ENCODE measurements around the gene PEAR1. TPM values are rescaled to one million over a fixed set of nuclear protein-coding genes. Genes with fewer than 3 reads are reported as not detected.

Gene PEAR1
- total and polyA plus RNA-seq, 2 of the 8 experiments (the other 6 are each of a cell fraction or from before 2014, with no cell fraction given) = 0.63 to 0.71 TPM

DNA sequence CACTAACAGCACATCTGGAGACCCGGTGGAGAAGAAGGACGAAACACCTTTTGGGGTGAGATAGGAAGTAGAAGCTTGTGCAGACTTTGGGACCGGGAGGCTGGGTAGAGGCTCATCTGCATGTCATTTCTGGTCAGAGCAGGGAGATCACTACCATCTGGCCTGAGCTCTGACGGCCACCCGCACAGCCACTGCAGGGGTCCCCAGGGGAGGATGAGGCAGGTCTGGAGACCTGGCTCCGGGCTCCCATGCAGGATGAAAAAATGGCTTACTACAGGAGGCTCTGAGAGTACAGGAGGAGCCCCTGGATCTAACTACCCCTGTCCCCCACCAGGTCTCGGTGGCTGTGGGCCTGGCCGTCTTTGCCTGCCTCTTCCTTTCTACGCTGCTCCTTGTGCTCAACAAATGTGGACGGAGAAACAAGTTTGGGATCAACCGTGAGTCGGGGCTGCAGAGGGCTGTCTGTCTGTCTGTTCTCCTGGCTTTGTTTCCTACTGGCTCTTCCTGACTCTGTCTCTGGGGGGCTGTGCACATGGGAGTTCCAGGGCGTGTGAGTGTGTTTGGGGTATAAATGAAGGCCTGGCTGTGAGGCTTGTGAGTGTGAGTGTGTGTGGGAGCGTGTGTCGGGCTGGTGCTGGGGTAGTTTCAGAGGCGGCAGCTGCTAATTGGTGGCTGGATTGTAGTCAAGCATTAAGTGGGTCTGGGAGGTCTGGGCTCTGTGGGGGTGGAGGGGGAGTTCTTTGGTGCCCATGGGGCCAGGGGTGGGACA is 18.8 kb upstream of the PEAR1 start:
- Histone ChIP-seq H3K56ac (replicated peaks; ENCODE audit: insufficient read length, low read depth, low read length) (no peak overlapping the region), H2BK12ac (ENCODE audit: low read depth, low read length) (no peak overlapping the region), H4K91ac (replicated peaks; ENCODE audit: insufficient read length, low read length) (no peak overlapping the region), H3K27ac (ENCODE audit: low read depth, low read length) (no peak overlapping the region), H3K4me1 (replicated peaks in 1 of 4; ENCODE audit: control insufficient read depth in 3 of 4, insufficient read depth in 4 of 4, low read length in 3 of 4) (peaks cover 0 to 2% (median 1%) of the 10 kb centered on the region in 4 experiments; a peak in 4 of 7 replicates), H3K9ac (replicated peaks in 1 of 4; ENCODE audit: extremely low read depth in 1 of 4, low read depth in 3 of 4, low read length in 3 of 4) (no peak overlapping the region), H3K9me3 (ENCODE audit: insufficient read depth in 2 of 2, low read depth in 1 of 2, low read length in 1 of 2) (no peaks in the 10 kb centered on the region), H2AK5ac (ENCODE audit: low read depth, low read length) (no peak overlapping the region), H3K4me3 (ENCODE audit: extremely low read depth in 1 of 4, insufficient read depth in 2 of 4, low read depth in 3 of 4, low read length in 4 of 4) (no peak overlapping the region), H3K23me2 (ENCODE audit: low read depth, low read length) (no peaks in the 10 kb centered on the region; the same call in 1 of the 2 replicates), H4K8ac (ENCODE audit: extremely low read depth, insufficient read depth, low read length) (0 out of 2 replicates have a peak overlapping the region, but pooled peaks have one; percentile 5), H3K36me3 (ENCODE audit: control insufficient read depth in 2 of 4, insufficient read depth in 4 of 4, low read length in 3 of 4) (no peaks in the 10 kb centered on the region), H3K18ac (ENCODE audit: extremely low read depth, low read length) (no peak overlapping the region), H2BK5ac (ENCODE audit: low read depth, low read length) (no peak overlapping the region), H2BK20ac (ENCODE audit: low read length) (no peak overlapping the region), H3K79me2 (ENCODE audit: control insufficient read depth in 1 of 2, insufficient read depth in 2 of 2, low read length in 2 of 2) (no peaks in the 10 kb centered on the region), H3K27me3 (replicated peaks in 1 of 4; ENCODE audit: control insufficient read depth in 3 of 4, extremely low read depth in 1 of 4, insufficient read depth in 3 of 4, low read length in 3 of 4) (peaks cover 0 to 37% (median 17%) of the 10 kb centered on the region in 4 experiments; a peak in 6 of 7 replicates), H3K4ac (replicated peaks; ENCODE audit: insufficient read length, low read depth, low read length) (no peak overlapping the region), H2AFZ (ENCODE audit: low read length) (no peak overlapping the region), H4K5ac (ENCODE audit: insufficient read length, low read depth, low read length) (no peak overlapping the region), H2BK120ac (replicated peaks; ENCODE audit: low read depth, low read length) (no peak overlapping the region), H4K20me1 (replicated peaks in 1 of 2; ENCODE audit: control insufficient read depth in 1 of 2, insufficient read depth in 2 of 2, low read length in 2 of 2) (peaks cover 0 to 3% of the 10 kb centered on the region in 2 experiments), H2BK15ac (ENCODE audit: low read length) (no peak overlapping the region), H3K4me2 (ENCODE audit: insufficient read depth in 1 of 2, low read depth in 2 of 2, low read length in 2 of 2) (no peak overlapping the region), H3K23ac (ENCODE audit: insufficient read length) (no peak overlapping the region), H3K14ac (ENCODE audit: insufficient read length) (no peak overlapping the region), H3K79me1 (ENCODE audit: low read depth, low read length) (no peaks in the 10 kb centered on the region)
- POLR2A ChIA-PET (ENCODE audit: partially characterized antibody) = interaction anchor here (1.2 to 2.1 kb wide), 4 partner anchors 9 to 108 kb away, joined by 3 to 7 read pairs (median 4); partner anchors contain the start of genes NTRK1 and PRCC
- WGBS, 2 experiments (ENCODE audit: extremely low coverage in 1 of 2, insufficient coverage in 1 of 2, insufficient read length in 1 of 2, insufficient replicate concordance in 2 of 2, low coverage in 1 of 2, low lambda C conversion rate in 2 of 2, missing lambda C conversion rate in 1 of 2) = 74% methylated on average over 16 of the region's 16 CpGs; no CpG with 5 or more reads in 1 of the 2 experiments
- CTCF ChIA-PET (ENCODE audit: partially characterized antibody) = interaction anchor here (0.7 to 31.4 kb wide), 12 partner anchors 15 to 213 kb away, joined by 3 to 719 read pairs (median 8); partner anchors contain the start of genes INSRR, NTRK1 and PEAR1
- FAIRE-seq (no peak), DNase-seq (ENCODE audit: low read depth in 1 of 2, low spot score in 2 of 2) (no peak)
- TF ChIP-seq JUN (IDR thresholded peaks at IDR 0.05; ENCODE audit: low read depth, low read length) (no peak), ASH2L (IDR thresholded peaks at IDR 0.05; ENCODE audit: low read length) (no peak), KDM5A (IDR thresholded peaks at IDR 0.05; ENCODE audit: low read length) (no peak), MAFK (IDR thresholded peaks at IDR 0.05; ENCODE audit: low read depth, low read length) (no peak), CBX5 (IDR thresholded peaks at IDR 0.05; ENCODE audit: low read depth, low read length) (no peak), ZNF274 (IDR thresholded peaks at IDR 0.05; ENCODE audit: borderline replicate concordance, extremely low read depth, low read length) (no peak), POLR2AphosphoS5 (IDR thresholded peaks at IDR 0.05; ENCODE audit: low read depth, low read length) (no peak), NRF1 (IDR thresholded peaks at IDR 0.05; ENCODE audit: low read depth, low read length) (no peak), ATF2 (IDR thresholded peaks at IDR 0.05; ENCODE audit: low read length) (no peak), BACH1 (IDR thresholded peaks at IDR 0.05; ENCODE audit: low read length) (no peak), YY1 (IDR thresholded peaks at IDR 0.05; ENCODE audit: low read depth, low read length) (no peak), CHD1 (IDR thresholded peaks at IDR 0.05; ENCODE audit: low read depth, low read length) (no peak)
